SH-SY5Y (cell line): Measurements from ENCODE around the gene PLA2G6.

ENCODE experiments used
- GATA2 ChIP-seq: IDR thresholded peaks from 2 replicates; pipeline ENCODE4 v1.6.1; 2011; ENCODE audit warnings: mild to moderate bottlenecking, low read depth, low read length
- GATA3 ChIP-seq: IDR thresholded peaks from 2 replicates; pipeline ENCODE4 v1.6.1; 2011; ENCODE audit warnings: low read depth, mild to moderate bottlenecking, low read length, moderate library complexity

PLA2G6 gene

DNA sequence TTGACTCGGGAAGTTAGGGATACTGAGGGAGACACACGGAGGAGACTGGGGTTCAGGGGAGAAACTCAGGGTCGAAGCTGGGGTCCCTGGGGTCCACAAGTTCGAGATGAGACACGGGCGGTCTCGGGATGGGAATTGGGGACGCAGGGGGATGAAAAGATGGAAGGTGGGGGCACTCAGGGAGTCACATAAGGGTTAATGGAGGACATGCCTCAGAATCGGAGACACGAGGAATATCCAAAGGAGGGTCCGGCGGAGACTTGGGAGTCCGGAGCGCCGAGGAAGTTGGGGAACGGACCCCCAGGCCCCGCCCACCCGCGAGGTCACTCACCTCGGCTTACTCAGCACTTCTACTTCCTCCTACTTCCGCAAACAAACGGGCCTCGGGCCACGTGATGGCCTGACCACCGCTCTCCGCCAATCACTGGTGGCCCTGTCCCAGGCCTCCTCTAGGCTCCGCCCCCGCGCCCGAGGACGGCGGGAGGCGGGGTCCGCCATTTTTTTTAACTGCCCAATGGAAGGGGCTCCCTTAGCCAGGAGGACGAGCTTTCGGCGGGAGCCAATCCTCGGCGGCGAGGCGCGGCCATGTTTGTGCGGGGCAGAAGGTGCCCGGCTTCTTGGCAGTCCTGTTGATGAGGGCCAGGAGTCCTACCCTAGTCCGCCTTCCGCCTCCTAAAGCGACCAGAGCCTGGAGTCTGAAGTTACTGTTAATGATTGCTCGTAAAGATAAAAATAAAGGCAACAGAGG is at the start of gene PLA2G6:
PLA2G6 (minus strand) TSS at position 378 of the 748 bp plus-strand sequence. CDS start 12,404 bp downstream, outside the sequence.
- TF ChIP-seq GATA3: no peak
- 0 out of 2 replicates have a peak, but pooled peaks have one; percentile 12 for TF ChIP-seq GATA2

GRCh38 chr22:38230916-38231315 is 49.3 kb upstream of the PLA2G6 start:
- TF ChIP-seq GATA3 (no peak), GATA2 (no peak)

GRCh38 chr22:38230108-38230825 is 48.6 kb upstream of the PLA2G6 start:
- TF ChIP-seq GATA2 (no peak), GATA3 (no peak)

GRCh38 chr22:38228873-38229740 is 47.5 kb upstream of the PLA2G6 start:
- TF ChIP-seq GATA2: no peak
- no peak for TF ChIP-seq GATA3

- TF ChIP-seq GATA2: no peak
- TF ChIP-seq GATA3: no peak
Measured at GRCh38 chr22:38228326-38228872, 46.8 kb upstream of the PLA2G6 start.

GRCh38 chr22:38226853-38227649 is 45.4 kb upstream of the PLA2G6 start:
- TF ChIP-seq GATA3: no peak
- no peak for TF ChIP-seq GATA2

DNA sequence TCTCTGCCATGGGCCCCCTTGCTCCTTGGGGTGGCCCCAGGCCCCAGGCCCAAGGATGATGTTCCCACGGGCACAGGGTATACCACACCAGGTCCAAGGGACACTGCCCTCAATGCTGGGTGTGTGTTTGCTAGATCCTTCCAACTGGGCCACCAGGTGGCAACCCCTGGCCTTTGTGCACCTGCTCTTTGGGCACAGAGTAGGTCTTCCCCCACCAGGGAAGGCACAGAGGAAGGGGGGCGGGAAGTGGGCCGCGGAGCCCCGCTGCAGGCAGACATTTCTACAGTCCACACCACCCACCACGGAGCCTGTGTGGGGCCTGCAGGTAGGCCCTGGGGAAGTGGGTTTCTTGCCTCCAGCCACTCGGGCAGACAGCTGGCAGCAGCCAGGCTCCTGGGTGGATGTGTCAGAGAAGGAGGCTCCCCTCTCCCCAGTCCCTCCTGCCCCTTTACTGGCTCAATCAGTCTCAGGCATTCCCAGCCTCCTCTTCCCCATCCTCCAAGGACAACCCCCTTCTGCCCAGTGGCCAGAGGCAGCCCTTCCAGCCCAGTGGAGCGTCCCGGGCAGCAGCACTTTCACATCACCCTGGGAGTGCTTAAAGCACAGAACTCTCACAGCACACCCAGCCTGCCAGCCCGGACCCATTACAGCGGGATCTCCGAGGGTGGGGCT is 41.8 kb upstream of the PLA2G6 start:
- TF ChIP-seq GATA3: no peak

DNA sequence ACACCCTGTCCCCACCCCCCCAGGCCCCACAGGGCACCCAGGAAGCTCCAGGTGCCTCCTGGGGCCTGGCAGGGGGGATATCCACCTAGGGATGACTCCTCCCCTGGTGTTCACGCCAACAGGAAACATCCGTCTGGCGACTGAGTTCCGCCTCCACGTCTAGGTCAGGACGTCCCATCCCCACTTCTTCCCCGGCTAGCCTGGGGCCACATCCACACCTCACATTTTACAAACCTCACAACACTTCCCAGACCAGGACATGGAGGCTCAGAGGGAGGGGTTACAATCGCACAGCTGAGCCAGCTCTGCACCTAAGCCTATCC is 41.1 kb upstream of the PLA2G6 start:
- TF ChIP-seq GATA3 (no peak), GATA2 (no peak)

DNA sequence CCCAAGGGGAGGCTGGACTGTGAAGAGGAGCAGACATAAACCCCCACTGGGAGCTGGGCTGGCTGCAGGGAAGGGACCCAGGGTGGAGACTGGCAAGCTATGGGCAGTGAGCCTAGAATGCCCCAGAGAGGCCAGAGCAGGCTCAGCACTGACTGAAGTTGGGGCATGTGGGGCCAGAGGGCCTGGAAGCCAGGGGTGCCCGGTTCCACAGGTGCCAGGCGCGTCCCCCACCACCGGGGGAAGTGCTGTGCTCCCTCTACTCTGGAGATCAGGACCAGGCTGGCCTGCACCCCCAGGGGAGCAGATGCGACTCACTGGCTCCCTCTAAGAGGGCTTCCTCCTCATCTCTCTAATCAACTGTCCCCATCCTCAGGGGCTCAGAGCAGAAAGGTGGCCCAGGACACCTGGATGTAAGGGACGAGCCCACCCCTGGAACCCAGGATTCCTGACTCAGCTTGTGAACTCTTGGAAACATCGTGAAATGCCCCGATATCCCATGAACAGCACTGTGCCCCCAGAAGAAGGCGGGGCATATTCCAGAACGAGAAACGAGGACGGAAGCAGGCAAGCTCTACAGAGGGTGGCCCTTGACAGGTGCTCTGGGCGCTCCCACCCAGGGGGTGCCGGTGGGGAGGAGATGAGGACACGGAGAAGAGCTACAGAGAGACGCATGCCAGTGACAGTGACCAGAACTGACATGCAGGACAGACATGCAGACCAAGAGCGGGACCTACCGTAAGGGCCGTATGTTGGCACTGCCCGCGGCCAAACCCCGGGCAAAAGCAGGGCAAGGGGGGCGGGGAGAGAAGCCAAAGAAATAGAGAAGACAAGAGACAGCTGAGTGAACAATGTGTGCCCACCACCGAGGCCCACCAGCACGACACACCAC is 40.5 kb upstream of the PLA2G6 start:
- no peak for TF ChIP-seq GATA3
- no peak for TF ChIP-seq GATA2

DNA sequence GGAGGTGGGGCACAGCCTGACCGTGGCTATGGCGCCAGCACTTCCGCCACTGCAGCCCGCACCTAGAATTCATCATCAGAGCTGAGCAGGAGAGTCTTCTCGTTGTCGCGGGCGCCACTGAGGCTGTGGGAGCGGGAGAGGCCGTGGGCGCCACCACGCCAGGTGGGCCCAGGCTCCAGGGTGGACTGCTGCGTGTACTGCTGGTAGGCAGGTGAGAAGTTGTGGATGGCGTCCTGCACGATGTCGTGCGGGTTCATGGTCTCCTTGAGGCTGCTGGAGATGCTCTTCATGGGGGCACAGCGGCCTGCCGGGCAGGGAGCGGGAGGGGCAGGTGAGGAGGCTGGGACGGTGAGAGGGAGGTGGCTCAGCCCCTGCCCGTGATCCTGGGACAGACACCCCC is 39.8 kb upstream of the PLA2G6 start:
- no peak for TF ChIP-seq GATA3
- no peak for TF ChIP-seq GATA2

DNA sequence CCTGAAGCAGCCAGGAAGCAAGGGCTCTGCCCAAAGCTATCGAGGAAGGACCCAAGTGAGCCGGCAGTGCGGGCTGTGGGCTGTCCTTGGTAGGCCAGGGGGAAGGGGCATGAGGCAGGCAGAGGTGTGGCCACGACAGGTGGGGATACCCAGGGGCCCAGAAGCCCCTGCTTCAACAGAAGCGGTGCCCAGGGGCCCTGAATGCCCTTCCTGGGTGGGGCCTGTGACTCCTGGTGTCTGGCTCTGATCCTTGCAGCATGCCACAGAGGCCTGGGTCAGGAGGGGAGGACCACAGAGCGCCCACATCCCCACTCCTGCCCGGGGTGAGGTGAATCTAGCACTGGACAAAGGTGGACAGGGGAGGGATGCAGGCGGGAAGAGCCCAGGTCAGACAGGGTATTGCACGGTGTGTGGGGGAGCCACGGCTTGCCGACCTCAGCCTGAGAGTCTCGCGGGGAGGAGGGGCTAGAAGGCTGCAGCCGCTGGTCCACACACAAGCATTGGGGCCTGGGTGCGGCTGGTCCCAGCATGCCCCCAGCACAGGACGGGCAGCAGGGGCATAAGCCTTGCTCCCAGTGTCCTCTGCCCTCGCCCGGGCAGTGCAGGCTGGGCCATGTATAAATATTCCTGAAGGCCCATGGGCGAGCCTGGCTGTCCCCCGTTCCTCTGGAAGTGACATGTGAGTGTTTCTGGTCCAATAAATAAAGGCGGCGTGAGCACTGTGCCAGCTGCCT is 39.2 kb upstream of the PLA2G6 start:
- TF ChIP-seq GATA2 (no peak), GATA3 (no peak)
